Activated CD4-positive, alpha-beta T cell treated with anti-CD3 and anti-CD28 coated beads, Interleukin-2, amount 50 U/mL, for 16 hours (primary cell): ENCODE results near the gene LRP1.

ENCODE experiments used
- DNase-seq: peaks from one replicate; pipeline ENCODE4 v3.0.0-alpha.2; 2020

LRP1 gene

GRCh38 chr12:57240926-57241401 is 112.7 kb downstream of the LRP1 start:
- no peak for DNase-seq

GRCh38 chr12:57241402-57242310 is 113.4 kb downstream of the LRP1 start:
- DNase-seq, result no peak

GRCh38 chr12:57242329-57242690 is 114.0 kb downstream of the LRP1 start:
- no peak for DNase-seq

GRCh38 chr12:57242691-57243454 is 114.6 kb downstream of the LRP1 start:
- peak; percentile 66 for DNase-seq

GRCh38 chr12:57243521-57244311 is 115.4 kb downstream of the LRP1 start:
- peak; percentile 82 for DNase-seq

GRCh38 chr12:57244312-57244696 is 116.0 kb downstream of the LRP1 start:
- no peak for DNase-seq

GRCh38 chr12:57247041-57247440 is 118.8 kb downstream of the LRP1 start:
- no peak for DNase-seq

- DNase-seq, result no peak
These were observed 120.9 kb downstream of the LRP1 start for GRCh38 chr12:57248934-57249742.

GRCh38 chr12:57250541-57250940 is 122.3 kb downstream of the LRP1 start:
- no peak for DNase-seq

- no peak for DNase-seq
These were observed 122.7 kb downstream of the LRP1 start, which contains the start of gene STAC3 for GRCh38 chr12:57250956-57251355. Gene STAC3 (minus strand): TSS chr12:57251187. CDS start chr12:57249636, 1,551 bp downstream.

- DNase-seq, result no peak
These were observed 126.4 kb downstream of the LRP1 start for GRCh38 chr12:57254506-57255280.

- no peak for DNase-seq
These were observed 127.6 kb downstream of the LRP1 start for GRCh38 chr12:57255916-57256315.

- DNase-seq, result no peak
These were observed 131.0 kb downstream of the LRP1 start for GRCh38 chr12:57258977-57259970.

GRCh38 chr12:57260366-57260765 is 132.1 kb downstream of the LRP1 start:
- no peak for DNase-seq

GRCh38 chr12:57261428-57261865 is 133.2 kb downstream of the LRP1 start:
- no peak for DNase-seq

- no peak for DNase-seq
These were observed 134.0 kb downstream of the LRP1 start for GRCh38 chr12:57262126-57262822.
